Measurements from ENCODE around the gene GPC4. TPM values are rescaled to one million over a fixed set of nuclear protein-coding genes. Genes with fewer than 3 reads are reported as not detected.

Gene GPC4
- total and polyA plus RNA-seq, 9 of the 15 experiments (the other 6 are each of a cell fraction or from before 2014, with no cell fraction given), result 0.11 TPM; not detected in 8

GRCh38 chrX:133250184-133251100, 164.8 kb downstream of the GPC4 start:
- no peak overlapping the region for H2AFZ ChIP-seq (ENCODE audit: low read depth, low read length)
- DNase-seq (ENCODE audit: extremely low read depth in 1 of 4, low spot score in 3 of 4) (no peak), ATAC-seq (no peak), FAIRE-seq (no peak)
- no peaks in the 10 kb centered on the region for H3K9me1 ChIP-seq (ENCODE audit: control insufficient read depth, insufficient read depth, low read length)
- H3K9me3 ChIP-seq (replicated peaks; ENCODE audit: control insufficient read depth, insufficient read depth, low read depth, low read length), result no peaks in the 10 kb centered on the region
- no peaks in the 10 kb centered on the region for H3K36me3 ChIP-seq (ENCODE audit: control insufficient read depth, insufficient read depth, low read length)
- H3K79me2 ChIP-seq (ENCODE audit: control insufficient read depth, insufficient read depth, low read length), result no peaks in the 10 kb centered on the region
- no peaks in the 10 kb centered on the region for H3K27me3 ChIP-seq (ENCODE audit: control insufficient read depth in 2 of 2, insufficient read depth in 2 of 2, low read length in 2 of 2)
- no peaks in the 10 kb centered on the region for H4K20me1 ChIP-seq (replicated peaks; ENCODE audit: control insufficient read depth, insufficient read depth, low read length)
- H3K4me3 ChIP-seq, result no peak overlapping the region
- H3K4me2 ChIP-seq (ENCODE audit: insufficient read depth, low read length), result no peak overlapping the region
- BruUV-seq (replicated peaks), result no TSS peak
- H3K9ac ChIP-seq (ENCODE audit: insufficient read depth in 1 of 2, low read depth in 2 of 2, low read length in 2 of 2), result no peak overlapping the region
- no peak overlapping the region for H3K27ac ChIP-seq (ENCODE audit: extremely low read depth, low read depth, low read length)
- 0% methylated on average over 3 of the region's 5 CpGs for WGBS (ENCODE audit: insufficient coverage, low coverage, missing lambda C conversion rate)
- ChIA-PET CTCF (ENCODE audit: low intra/inter-chr PET ratio) (no interaction called here), POLR2A (interaction anchor here (0.8 kb wide), 1 partner anchor 48 kb away, joined by 4 read pairs; no protein-coding TSS in a partner anchor)
- no peaks in the 10 kb centered on the region for H3K4me1 ChIP-seq (replicated peaks in 1 of 2; ENCODE audit: control insufficient read depth in 2 of 2, insufficient read depth in 2 of 2, low read length in 2 of 2)
- in situ Hi-C loops (cut with MboI), result no loop called here
- intact Hi-C loops (cut with micrococcal nuclease), result no loop called here
- TF ChIP-seq YY1 (IDR thresholded peaks at IDR 0.05; ENCODE audit: borderline replicate concordance in 1 of 3, control insufficient read depth in 1 of 3, extremely low read depth in 1 of 3, insufficient read depth in 3 of 3, insufficient read length in 1 of 3, insufficient replicate concordance in 2 of 3, low read depth in 1 of 3, low read length in 2 of 3) (no peak), ZNF12 (CRISPR knock-in tag; IDR thresholded peaks at IDR 0.05) (no peak), MYBL2 (IDR thresholded peaks at IDR 0.05; ENCODE audit: low read depth) (no peak), MYBL2 (CRISPR knock-in tag; IDR thresholded peaks at IDR 0.05; ENCODE audit: borderline replicate concordance) (no peak), CTCFL (IDR thresholded peaks at IDR 0.05; ENCODE audit: borderline replicate concordance, insufficient read depth, low read depth, low read length, poor library complexity, severe bottlenecking) (no peak), TOE1 (IDR thresholded peaks at IDR 0.05; ENCODE audit: borderline replicate concordance) (no peak), TOE1 (CRISPR knock-in tag; IDR thresholded peaks at IDR 0.05; ENCODE audit: borderline replicate concordance, low read depth) (no peak), COPS2 (conservative IDR thresholded peaks at IDR 0.05) (no peak), ATF2 (CRISPR knock-in tag; IDR thresholded peaks at IDR 0.05) (no peak), JUN (IDR thresholded peaks at IDR 0.05; ENCODE audit: borderline replicate concordance, low read depth, low read length) (no peak), JUN (CRISPR knock-in tag; IDR thresholded peaks at IDR 0.05; ENCODE audit: borderline replicate concordance) (no peak), HDAC6 (IDR thresholded peaks at IDR 0.05; ENCODE audit: low read depth, low read length) (no peak), MITF (IDR thresholded peaks at IDR 0.05) (no peak), ZBTB12 (CRISPR knock-in tag; IDR thresholded peaks at IDR 0.05) (no peak)

Data from K562 (cell line).